ENCODE data around the gene CLEC5A.

CLEC5A gene

DNA sequence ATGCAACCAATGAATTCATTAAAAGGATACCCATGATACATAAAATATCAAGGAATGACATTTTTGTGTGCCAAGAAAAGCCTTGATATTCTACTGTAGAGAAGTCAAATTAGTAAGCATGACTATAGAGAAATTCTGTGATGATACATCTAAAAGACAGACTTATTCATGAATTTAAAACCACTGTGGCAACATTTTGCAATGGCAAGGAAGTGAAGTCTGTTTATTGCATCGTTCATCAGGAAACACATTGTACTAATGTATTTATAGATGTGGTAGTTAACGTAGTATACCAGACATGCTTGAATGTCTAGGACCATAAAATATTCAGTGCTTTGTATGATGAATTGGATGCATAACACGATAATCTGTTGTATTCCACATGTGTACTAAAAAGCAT, 9.3 kb upstream of the CLEC5A start:
- TF ChIP-seq, protein P1, sequence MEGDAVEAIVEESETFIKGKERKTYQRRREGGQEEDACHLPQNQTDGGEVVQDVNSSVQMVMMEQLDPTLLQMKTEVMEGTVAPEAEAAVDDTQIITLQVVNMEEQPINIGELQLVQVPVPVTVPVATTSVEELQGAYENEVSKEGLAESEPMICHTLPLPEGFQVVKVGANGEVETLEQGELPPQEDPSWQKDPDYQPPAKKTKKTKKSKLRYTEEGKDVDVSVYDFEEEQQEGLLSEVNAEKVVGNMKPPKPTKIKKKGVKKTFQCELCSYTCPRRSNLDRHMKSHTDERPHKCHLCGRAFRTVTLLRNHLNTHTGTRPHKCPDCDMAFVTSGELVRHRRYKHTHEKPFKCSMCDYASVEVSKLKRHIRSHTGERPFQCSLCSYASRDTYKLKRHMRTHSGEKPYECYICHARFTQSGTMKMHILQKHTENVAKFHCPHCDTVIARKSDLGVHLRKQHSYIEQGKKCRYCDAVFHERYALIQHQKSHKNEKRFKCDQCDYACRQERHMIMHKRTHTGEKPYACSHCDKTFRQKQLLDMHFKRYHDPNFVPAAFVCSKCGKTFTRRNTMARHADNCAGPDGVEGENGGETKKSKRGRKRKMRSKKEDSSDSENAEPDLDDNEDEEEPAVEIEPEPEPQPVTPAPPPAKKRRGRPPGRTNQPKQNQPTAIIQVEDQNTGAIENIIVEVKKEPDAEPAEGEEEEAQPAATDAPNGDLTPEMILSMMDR (conservative IDR thresholded peaks at IDR 0.05), result no peak
- H3K27ac ChIP-seq, result no peak overlapping the region

DNA sequence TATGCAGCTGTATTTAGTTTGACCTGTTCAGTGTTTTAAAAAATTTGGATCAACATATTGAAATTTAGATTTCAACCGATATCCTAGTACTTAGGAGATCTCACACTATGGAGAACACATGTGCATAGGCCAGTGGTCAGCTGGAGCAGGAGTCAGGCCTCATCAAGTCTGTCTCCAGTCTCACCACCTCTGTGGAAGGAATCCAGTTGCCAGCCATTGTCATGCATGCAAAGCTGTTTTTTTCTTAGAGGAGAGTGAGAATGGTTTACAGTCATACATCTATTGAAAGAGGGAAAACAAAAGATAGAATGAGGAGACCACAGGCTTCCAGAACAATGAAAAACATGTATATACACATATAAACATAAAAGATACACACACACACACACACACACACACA, 7.6 kb upstream of the CLEC5A start:
- no peak overlapping the region for H3K27ac ChIP-seq
- TF ChIP-seq, protein P1 (conservative IDR thresholded peaks at IDR 0.05), result no peak

DNA sequence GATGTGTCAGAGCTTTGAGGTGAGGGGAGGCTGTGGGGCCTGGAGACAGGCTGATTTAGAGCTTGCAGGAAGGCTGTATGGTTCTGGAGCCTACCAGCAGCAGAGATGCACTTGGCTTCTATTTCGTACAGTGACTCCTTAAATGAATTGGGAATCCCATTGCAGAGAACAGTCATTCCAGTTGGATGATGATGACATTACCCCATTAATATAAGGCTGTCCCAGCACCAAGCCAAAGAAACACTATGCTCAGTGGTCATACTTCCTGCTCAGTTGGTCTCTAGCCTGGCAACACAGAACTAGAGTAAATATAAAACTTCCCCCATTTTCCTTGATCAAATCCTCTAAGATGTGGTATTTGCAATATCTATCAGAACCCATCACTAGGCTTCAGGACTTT, 5.7 kb upstream of the CLEC5A start:
- H3K27ac ChIP-seq, result no peak overlapping the region
- TF ChIP-seq, protein P1 (conservative IDR thresholded peaks at IDR 0.05), result no peak

DNA sequence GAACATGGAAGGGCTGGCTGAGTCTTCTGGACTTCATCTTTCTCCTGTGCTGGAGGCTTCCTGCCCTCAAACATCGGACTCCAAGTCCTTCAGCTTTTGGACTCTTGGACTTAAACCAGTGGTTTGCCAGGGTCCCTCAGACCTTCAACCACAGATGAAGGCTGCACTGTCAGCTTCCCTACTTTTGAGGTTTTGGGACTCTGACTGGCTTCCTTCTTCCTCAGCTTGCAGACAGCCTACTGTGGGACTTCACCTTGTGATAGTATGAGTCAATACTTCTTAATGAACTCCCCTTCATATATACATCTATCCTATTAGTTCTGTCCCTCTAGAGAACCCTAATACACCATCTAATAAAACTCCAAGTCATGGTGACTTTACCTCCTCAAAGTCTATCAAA, 4.0 kb upstream of the CLEC5A start:
- TF ChIP-seq, protein P1 (conservative IDR thresholded peaks at IDR 0.05), result no peak
- H3K27ac ChIP-seq, result no peak overlapping the region

DNA sequence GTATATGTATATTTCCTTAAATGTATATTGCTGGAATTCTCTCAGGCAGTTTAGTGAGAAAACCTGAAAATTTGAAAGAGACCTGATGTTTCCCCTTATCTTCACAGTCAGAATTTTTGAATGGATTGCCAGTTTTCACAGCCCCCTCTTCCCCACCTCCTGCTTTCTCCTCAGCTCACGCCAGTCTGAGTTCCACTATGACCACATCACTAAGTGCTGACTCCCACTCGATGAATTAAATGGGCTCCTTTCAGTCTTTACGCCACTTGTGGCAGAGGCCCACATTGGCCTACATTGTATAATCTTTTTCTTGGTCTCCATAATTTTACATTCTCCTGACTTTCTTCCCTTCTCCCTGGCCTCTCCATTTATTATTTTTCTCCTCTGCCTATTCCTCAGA, 3.1 kb upstream of the CLEC5A start:
- TF ChIP-seq, protein P1 (conservative IDR thresholded peaks at IDR 0.05), result no peak
- no peak overlapping the region for H3K27ac ChIP-seq

DNA sequence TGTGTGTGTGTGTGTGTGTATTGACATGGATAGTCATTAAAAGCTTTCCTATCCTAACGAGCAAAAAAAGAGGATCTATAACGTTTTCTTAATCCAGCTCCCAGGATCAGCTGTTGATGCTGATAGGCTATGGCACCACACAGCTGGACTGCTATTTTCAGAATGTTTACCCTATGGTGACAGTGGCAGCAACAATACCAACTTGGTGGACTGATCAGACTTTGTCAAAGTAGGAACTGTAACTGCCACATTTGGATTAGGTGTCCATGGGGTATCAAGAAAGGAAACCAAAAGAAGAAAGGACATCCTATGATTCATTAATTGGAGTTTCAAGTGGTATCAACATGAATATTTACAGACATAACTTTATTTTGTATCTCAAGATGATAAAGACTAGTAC, 2.7 kb upstream of the CLEC5A start:
- no peak overlapping the region for H3K27ac ChIP-seq
- TF ChIP-seq, protein P1 (conservative IDR thresholded peaks at IDR 0.05), result no peak

DNA sequence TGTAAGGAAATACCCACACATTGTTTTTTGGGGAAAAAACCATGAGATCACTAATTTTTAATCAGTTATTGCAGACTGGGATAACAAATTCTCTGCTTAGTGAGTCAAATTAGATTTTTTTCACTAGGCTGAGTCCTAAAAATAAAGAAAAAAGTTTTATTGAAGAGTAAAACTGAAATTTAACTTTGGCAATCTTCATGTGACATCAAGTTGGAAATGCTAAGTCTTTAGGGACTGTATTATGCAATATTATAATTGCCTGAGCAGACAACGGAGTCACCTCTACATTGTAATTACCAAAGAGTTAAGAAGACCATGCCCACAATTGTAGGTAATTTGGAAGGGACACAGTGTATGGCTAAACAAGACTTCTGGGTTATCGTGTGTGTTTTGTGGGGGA, 2.2 kb upstream of the CLEC5A start:
- TF ChIP-seq, protein P1 (conservative IDR thresholded peaks at IDR 0.05), result no peak

DNA sequence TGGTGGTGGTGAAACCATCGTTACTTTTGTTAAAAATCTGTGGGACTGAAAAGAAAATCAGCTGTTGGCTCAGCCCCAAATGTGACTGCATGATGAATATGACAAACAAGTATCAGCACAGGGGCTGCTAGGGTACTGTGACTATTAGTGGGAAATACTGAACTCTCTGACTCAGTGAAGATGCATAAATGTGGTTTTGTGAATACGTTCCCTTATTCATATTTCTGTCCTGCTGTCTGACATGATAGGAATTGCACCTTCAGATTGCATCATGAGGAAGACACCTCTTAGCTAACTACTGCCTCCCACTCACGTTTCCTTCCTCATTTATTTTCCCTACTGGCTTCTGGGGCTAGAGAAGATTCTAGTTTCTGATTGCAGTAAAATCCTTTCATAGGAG, 1.4 kb downstream of the CLEC5A start:
- H3K27ac ChIP-seq, result no peak overlapping the region
- TF ChIP-seq, protein P1 (conservative IDR thresholded peaks at IDR 0.05), result no peak

More for the DNA sequence above, 2.2 kb upstream of the CLEC5A start:
- H3K27ac ChIP-seq, result no peak overlapping the region
